22Rv1 (cell line): Measurements from ENCODE around the gene UNK.

ENCODE experiments used
- CTCF ChIP-seq: fragments of 450-650 bp; IDR thresholded peaks from 2 replicates; pipeline ENCODE4 v1.5.1; 2017; ENCODE audit warnings: mild to moderate bottlenecking
- ZFX ChIP-seq: fragments of 450-650 bp; IDR thresholded peaks from 2 replicates; pipeline ENCODE4 v1.6.1; 2017; ENCODE audit warnings: antibody characterized with exemption, borderline replicate concordance

- no peak for TF ChIP-seq CTCF
- no peak for TF ChIP-seq ZFX
These were observed 40.5 kb downstream of the UNK start for GRCh38 chr17:75825149-75825552.
